Suprapubic skin (tissue), 4 donors: ENCODE results near the gene NPHP4. TPM values are rescaled to one million over a fixed set of nuclear protein-coding genes. Genes with fewer than 3 reads are reported as not detected.

ENCODE experiments used
- DNase-seq, 2 donors: peaks; one replicate each; pipeline ENCODE4 v3.0.0-alpha.2; 2019; ENCODE audit warnings: low spot score in 2 of 2
- H3K27ac ChIP-seq: fragments of 200-600 bp; sonication (generic); one replicate; pipeline ENCODE4 v1.5.1; 2019
- H3K27me3 ChIP-seq: fragments of 200-600 bp; sonication (generic); one replicate; pipeline ENCODE4 v1.5.1; 2019
- H3K36me3 ChIP-seq: fragments of 200-600 bp; sonication (generic); one replicate; pipeline ENCODE4 v1.5.1; 2019
- H3K4me1 ChIP-seq: fragments of 200-600 bp; sonication (generic); one replicate; pipeline ENCODE4 v1.5.1; 2019
- H3K4me3 ChIP-seq: fragments of 200-600 bp; sonication (generic); one replicate; pipeline ENCODE4 v1.5.1; 2019; ENCODE audit warnings: mild to moderate bottlenecking
- H3K9me3 ChIP-seq: fragments of 200-600 bp; sonication (generic); one replicate; pipeline ENCODE4 v1.5.1; 2019
- EP300 ChIP-seq: sonication (generic); formaldehyde crosslinking; IDR thresholded peaks from one replicate; pipeline ENCODE4 v1.6.1; 2017; ENCODE audit warnings: antibody characterized with exemption
- POLR2A ChIP-seq, 2 donors: fragments of 450-650 bp; IDR thresholded peaks; one replicate each; pipeline ENCODE4 v1.6.1; 2017; ENCODE audit warnings: antibody characterized with exemption in 2 of 2, mild to moderate bottlenecking in 2 of 2, moderate library complexity in 2 of 2
- POLR2AphosphoS5 ChIP-seq, 3 donors: sonication (generic); formaldehyde crosslinking; IDR thresholded peaks; one replicate each; pipeline ENCODE4 v1.6.1; 2017; ENCODE audit warnings: antibody characterized with exemption in 3 of 3
- whole genome bisulfite sequencing: methylation state at CpG from one replicate; pipeline ENCODE4 v1.1.5; 2018; 5-methylcytosine and 5-hydroxymethylcytosine counted together
- total RNA-seq, 4 donors: library from RNA; depleted of rRNA; stranded (reverse); fragments of >200 nt; gene quantifications; one replicate each; pipeline ENCODE4 v1.1.0, GENCODE V29; 2016
- TF ChIP-seq, protein P1 (sequence below), 2 donors: fragments of 200-600 bp in 1 of 2; fragments of 450-650 bp in 1 of 2; sonication (generic) in 1 of 2; IDR thresholded peaks; one replicate each; pipeline ENCODE4 v1.5.1; 2016 to 2019; ENCODE audit warnings: antibody characterized with exemption in 2 of 2, mild to moderate bottlenecking in 1 of 2, moderate library complexity in 1 of 2

NPHP4 gene
- total RNA-seq, 4 donors from 2014 or later = 26.3 to 33.7 (median 29.1) TPM

DNA sequence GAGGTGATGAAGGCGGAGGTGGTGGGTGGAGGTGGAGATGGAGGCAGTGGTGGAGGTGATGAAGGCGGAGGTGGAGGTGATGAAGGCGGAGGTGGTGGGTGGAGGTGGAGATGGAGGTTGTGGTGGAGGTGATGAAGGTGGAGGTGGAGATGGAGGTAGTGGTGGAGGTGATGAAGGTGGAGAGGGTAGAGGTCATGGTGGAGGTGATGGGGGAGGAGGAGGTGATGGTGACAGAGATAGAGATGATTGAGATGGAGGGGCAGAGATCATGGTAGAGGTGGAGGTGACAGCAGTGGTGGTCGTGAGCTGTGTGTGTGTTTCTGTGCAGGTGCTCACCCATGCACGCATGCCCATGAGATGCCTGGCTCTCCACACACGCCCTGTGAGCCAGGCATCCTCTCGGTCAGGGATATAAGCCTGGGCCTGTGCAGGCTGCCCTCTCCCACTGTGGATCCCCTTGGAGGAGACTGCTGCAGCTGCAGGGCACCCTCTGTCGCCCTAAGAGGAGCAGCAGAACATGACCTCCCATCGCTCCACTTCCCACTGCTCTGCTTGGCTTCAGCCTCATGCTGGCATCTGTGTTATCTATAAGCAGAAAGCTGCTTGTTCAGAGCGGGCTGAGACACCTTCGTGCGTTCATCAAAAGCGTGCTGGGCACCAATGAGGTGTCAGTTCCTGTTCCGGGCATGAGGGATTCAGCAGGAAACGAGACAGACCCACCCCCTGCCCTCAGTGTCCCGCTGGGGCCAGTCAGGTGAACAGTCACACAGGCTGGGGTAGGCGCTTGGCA is 20.5 kb upstream of the NPHP4 start:
- Histone ChIP-seq H3K9me3 (no peaks in the 10 kb centered on the region), H3K4me3 (no peak overlapping the region), H3K36me3 (no peaks in the 10 kb centered on the region), H3K27ac (no peak overlapping the region), H3K27me3 (no peaks in the 10 kb centered on the region), H3K4me1 (peaks cover 16% of the 10 kb centered on the region)
- DNase-seq = no peak
- TF ChIP-seq POLR2A (IDR thresholded peaks at IDR 0.05) (no peak), POLR2AphosphoS5 (IDR thresholded peaks at IDR 0.05) (no peak), EP300 (no peak)
- TF ChIP-seq, protein P1, sequence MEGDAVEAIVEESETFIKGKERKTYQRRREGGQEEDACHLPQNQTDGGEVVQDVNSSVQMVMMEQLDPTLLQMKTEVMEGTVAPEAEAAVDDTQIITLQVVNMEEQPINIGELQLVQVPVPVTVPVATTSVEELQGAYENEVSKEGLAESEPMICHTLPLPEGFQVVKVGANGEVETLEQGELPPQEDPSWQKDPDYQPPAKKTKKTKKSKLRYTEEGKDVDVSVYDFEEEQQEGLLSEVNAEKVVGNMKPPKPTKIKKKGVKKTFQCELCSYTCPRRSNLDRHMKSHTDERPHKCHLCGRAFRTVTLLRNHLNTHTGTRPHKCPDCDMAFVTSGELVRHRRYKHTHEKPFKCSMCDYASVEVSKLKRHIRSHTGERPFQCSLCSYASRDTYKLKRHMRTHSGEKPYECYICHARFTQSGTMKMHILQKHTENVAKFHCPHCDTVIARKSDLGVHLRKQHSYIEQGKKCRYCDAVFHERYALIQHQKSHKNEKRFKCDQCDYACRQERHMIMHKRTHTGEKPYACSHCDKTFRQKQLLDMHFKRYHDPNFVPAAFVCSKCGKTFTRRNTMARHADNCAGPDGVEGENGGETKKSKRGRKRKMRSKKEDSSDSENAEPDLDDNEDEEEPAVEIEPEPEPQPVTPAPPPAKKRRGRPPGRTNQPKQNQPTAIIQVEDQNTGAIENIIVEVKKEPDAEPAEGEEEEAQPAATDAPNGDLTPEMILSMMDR (IDR thresholded peaks at IDR 0.05) = no peak
- 86% methylated on average over 15 of the region's 17 CpGs for WGBS

DNA sequence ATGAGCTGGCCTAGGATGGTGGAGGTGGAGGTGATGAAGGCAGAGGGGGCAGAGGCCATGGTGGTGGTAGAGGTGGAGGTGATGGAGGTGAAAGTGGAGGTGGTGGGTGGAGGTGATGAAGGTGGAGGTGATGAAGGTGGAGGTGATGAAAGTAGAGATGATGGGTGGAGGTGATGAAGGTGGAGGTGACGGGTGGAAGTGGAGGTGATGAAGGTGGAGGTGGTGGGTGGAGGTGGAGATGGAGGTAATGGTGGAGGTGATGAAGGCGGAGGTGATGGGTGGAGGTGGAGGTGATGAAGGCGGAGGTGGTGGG is 19.7 kb upstream of the NPHP4 start:
- Histone ChIP-seq H3K27me3 (no peaks in the 10 kb centered on the region), H3K36me3 (no peaks in the 10 kb centered on the region), H3K27ac (no peak overlapping the region), H3K4me1 (peaks cover 11% of the 10 kb centered on the region), H3K9me3 (no peaks in the 10 kb centered on the region), H3K4me3 (no peak overlapping the region)
- TF ChIP-seq POLR2AphosphoS5 (IDR thresholded peaks at IDR 0.05) (no peak), EP300 (no peak), POLR2A (IDR thresholded peaks at IDR 0.05) (no peak)
- TF ChIP-seq, protein P1 (IDR thresholded peaks at IDR 0.05) = no peak
- 94% methylated on average over 3 of the region's 3 CpGs for WGBS
- no peak for DNase-seq

DNA sequence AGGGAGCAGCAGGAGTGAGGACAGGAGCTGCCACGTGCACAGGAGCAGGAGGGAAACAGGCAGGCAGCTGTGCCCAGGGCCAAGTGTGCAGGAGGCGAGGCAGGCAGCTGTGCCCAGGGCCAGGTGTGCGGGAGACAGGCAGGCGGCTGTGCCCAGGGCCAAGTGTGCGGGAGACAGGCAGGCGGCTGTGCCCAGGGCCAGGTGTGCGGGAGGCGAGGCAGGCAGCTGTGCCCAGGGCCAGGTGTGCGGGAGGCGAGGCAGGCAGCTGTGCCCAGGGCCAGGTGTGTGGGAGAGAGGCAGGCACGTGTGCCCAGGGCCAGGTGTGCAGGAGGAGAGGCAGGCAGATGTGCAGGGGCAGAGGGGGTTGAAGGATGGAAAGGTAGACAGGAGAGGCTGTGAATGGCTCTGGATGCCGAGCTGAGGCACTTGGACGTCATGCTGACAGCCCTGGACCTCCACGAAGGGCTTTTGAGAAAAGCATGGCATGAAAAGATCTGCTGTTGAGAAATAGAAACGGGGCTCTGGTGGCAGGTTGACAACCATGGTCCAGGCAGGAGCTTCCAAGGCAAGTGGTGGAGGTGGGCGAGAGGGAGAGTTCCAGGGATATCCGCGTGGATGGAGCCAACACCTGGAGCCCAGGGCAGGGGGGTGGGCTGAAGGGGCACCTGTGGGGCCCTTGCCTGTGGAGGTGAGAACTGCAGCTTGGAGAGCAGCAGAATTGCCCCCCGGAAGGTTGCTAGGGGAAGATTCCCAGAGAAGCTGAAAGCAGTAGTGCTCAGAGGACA is 19.1 kb upstream of the NPHP4 start:
- TF ChIP-seq, protein P1 (IDR thresholded peaks at IDR 0.05) = no peak
- TF ChIP-seq POLR2AphosphoS5 (IDR thresholded peaks at IDR 0.05) (no peak), EP300 (no peak), POLR2A (IDR thresholded peaks at IDR 0.05) (no peak)
- Histone ChIP-seq H3K4me1 (peaks cover 6% of the 10 kb centered on the region), H3K27ac (no peak overlapping the region), H3K27me3 (no peaks in the 10 kb centered on the region), H3K9me3 (no peaks in the 10 kb centered on the region), H3K36me3 (no peaks in the 10 kb centered on the region), H3K4me3 (no peak overlapping the region)
- 81% methylated on average over 19 of the region's 19 CpGs for WGBS
- DNase-seq = no peak

DNA sequence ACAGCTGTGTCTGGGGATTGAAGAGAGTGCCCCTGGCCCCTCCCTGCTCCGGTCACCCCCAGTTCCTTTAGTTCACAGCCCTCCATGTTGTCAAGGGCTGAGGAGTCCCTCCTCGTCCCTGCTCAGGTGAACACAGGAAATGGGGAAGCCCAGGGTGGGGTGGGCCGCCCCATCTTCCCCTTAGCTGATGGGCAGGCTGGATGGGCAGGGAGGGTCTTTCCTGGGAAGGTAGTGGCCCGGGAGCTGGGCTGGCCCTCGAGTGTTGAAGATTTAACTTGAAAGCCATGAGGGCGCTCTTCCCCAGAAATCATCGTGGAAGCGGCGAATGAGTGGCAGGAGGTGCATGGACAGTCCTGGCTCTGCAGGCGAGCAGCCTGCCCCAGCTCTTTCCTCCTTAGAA is 18.3 kb upstream of the NPHP4 start:
- H3K4me1 ChIP-seq = no peaks in the 10 kb centered on the region
- TF ChIP-seq EP300 (no peak), POLR2AphosphoS5 (IDR thresholded peaks at IDR 0.05) (no peak), POLR2A (IDR thresholded peaks at IDR 0.05) (no peak)
- TF ChIP-seq, protein P1 (IDR thresholded peaks at IDR 0.05) = no peak
- no peak for DNase-seq
- no peaks in the 10 kb centered on the region for H3K9me3 ChIP-seq
- no peaks in the 10 kb centered on the region for H3K27me3 ChIP-seq
- WGBS = 87% methylated on average over 10 of the region's 10 CpGs
- H3K4me3 ChIP-seq = no peak overlapping the region
- no peaks in the 10 kb centered on the region for H3K36me3 ChIP-seq
- H3K27ac ChIP-seq = no peak overlapping the region
